Bronchial epithelial cell (primary cell): ENCODE measurements around the gene GYPA. TPM values are rescaled to one million over a fixed set of nuclear protein-coding genes. Genes with fewer than 3 reads are reported as not detected.
A peak's percentile ranks its signal among the peaks of the same experiment; 100 is the strongest.

Source experiments
- DNase-seq: peaks from one replicate; pipeline ENCODE4 v3.0.0-alpha.2; 2010; ENCODE audit warnings: low read depth
- FAIRE-seq: peaks from 2 replicates; lab custom pipeline; 2011; peaks lifted over from hg19 to GRCh38; lab: Jason Lieb, UNC
- H3K27me3 ChIP-seq: 2 replicates; pipeline ENCODE4 v1.5.1; 2011; ENCODE audit warnings: low read length; ENCODE audit not compliant: control insufficient read depth, insufficient read depth
- H3K36me3 ChIP-seq: 2 replicates; pipeline ENCODE4 v1.5.1; 2011; ENCODE audit warnings: low read length; ENCODE audit not compliant: control insufficient read depth, insufficient read depth
- H3K4me3 ChIP-seq: 2 replicates; pipeline ENCODE4 v1.5.1; 2011; ENCODE audit warnings: mild to moderate bottlenecking, low read depth, low read length, control low read depth
- total RNA-seq: library from RNA; depleted of rRNA; stranded (reverse); fragments of >200 nt; gene quantifications from 2 replicates; pipeline ENCODE4 v1.2.1, GENCODE V29; 2014
- TF ChIP-seq, protein P1 (sequence below): IDR thresholded peaks from 2 replicates; pipeline ENCODE4 v1.5.1; 2011; ENCODE audit warnings: mild to moderate bottlenecking, moderate library complexity, low read length, control low read depth, inconsistent platforms; ENCODE audit not compliant: insufficient read depth, severe bottlenecking

GYPA gene
- total RNA-seq, 1 donor from 2014 or later, result not detected

DNA sequence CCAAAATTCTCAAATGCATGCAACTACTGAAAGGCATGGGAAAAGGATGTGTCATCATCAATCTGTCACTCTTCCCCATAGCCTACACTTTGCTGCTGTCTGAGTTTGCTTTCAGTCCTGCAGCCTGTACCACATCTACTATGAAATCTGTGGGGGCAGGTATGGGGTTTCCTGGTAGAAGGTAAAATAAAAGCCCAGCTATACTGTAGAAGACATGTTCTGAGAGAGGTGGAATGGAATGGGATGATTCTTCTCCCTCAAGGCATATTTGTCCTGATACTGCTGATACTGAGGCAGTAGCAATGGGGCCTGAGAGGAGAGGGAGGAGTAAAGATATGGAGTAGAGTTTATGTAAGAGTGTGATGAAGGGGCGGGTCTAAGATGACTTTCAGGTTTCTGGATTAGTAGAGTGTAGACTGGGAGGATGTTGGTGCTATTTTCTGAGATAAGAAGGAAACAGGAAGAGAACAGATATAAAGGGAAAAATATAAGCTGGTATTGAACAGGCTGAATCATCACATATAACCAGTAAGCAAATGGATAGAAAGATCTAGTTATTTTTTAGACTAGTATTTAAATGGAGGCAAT, 38.7 kb upstream of the GYPA start:
- no peaks in the 10 kb centered on the region for H3K27me3 ChIP-seq
- H3K36me3 ChIP-seq, result no peaks in the 10 kb centered on the region
- DNase-seq, result peak; percentile 72
- no peak for FAIRE-seq
- TF ChIP-seq, protein P1, sequence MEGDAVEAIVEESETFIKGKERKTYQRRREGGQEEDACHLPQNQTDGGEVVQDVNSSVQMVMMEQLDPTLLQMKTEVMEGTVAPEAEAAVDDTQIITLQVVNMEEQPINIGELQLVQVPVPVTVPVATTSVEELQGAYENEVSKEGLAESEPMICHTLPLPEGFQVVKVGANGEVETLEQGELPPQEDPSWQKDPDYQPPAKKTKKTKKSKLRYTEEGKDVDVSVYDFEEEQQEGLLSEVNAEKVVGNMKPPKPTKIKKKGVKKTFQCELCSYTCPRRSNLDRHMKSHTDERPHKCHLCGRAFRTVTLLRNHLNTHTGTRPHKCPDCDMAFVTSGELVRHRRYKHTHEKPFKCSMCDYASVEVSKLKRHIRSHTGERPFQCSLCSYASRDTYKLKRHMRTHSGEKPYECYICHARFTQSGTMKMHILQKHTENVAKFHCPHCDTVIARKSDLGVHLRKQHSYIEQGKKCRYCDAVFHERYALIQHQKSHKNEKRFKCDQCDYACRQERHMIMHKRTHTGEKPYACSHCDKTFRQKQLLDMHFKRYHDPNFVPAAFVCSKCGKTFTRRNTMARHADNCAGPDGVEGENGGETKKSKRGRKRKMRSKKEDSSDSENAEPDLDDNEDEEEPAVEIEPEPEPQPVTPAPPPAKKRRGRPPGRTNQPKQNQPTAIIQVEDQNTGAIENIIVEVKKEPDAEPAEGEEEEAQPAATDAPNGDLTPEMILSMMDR, result no peak
- no peak overlapping the region for H3K4me3 ChIP-seq

DNA sequence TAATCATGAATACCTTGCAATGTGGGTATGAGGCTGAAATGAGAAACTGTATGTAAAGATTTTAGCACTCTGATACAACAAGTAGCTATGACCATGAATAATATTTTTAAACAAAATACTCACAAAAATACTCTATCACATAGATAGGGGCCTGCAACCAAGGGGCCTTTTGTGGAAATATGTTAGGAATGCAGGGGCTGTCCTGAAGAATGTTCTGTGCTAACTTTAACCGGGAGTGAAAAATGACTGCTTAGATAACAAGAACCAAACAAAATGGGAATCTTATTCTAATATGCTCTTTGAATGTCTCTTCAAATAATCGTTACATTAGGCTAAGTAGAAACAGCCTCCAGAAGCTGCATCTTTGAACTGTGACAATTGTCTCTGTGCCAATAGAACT, 37.9 kb upstream of the GYPA start:
- no peak overlapping the region for H3K4me3 ChIP-seq
- H3K27me3 ChIP-seq, result no peaks in the 10 kb centered on the region
- FAIRE-seq, result no peak
- no peaks in the 10 kb centered on the region for H3K36me3 ChIP-seq
- TF ChIP-seq, protein P1, result no peak
- DNase-seq, result no peak

DNA sequence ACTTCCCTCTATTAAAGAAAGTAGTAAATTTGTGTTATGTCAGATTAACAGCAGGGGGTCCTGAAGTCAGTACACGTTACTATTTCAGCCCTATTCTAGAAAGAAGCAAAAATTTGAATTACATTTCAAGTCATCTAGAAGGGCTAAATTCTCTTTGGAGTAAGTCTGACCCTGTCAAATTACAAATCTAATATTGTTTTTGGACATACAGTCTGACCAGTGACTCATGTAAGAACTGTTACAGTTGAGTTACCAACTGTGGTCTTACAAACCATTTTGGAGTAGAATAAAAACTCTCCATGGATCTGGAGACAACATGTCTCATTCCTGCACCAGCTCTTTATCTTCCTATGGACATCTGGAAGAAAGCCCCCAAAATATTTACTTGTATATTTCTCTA, 36.0 kb upstream of the GYPA start:
- Histone ChIP-seq H3K36me3 (no peaks in the 10 kb centered on the region), H3K27me3 (peaks cover 2% of the 10 kb centered on the region), H3K4me3 (no peak overlapping the region)
- no peak for DNase-seq
- TF ChIP-seq, protein P1, result no peak
- FAIRE-seq, result no peak

DNA sequence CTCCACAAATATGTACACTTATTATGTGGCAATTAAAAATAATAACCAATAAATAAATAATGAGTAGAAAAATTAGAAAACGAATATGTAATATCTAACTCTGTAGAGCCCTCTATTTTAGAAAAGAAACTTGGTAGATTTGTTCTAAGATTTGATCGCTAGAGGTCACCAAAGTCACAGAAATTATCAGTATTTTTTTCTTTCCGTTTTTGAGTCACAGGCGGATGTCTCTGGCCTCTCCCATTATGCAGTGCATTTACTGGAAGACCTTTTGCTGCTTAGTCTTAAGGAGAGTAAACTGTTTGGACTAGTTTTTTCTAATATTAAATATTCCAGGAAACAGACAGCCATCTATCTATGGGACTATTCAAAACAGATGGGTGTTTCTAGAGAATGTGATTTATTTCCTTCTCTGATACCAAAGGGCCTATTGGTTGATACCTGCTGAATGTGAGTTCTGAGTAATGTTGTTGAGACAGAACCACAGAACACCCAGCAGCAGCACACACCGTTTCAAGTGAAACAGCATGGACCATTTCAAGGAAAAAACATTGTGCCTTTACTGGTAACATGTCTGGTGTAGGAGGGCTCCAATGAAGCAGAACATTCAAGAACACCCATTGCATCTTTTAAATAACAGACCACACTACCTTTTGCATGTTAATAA, 34.0 kb upstream of the GYPA start:
- H3K4me3 ChIP-seq, result no peak overlapping the region
- DNase-seq (peak; percentile 66), FAIRE-seq (no peak)
- TF ChIP-seq, protein P1, result peak; percentile 14
- H3K36me3 ChIP-seq, result no peaks in the 10 kb centered on the region
- H3K27me3 ChIP-seq, result peaks cover 2% of the 10 kb centered on the region

DNA sequence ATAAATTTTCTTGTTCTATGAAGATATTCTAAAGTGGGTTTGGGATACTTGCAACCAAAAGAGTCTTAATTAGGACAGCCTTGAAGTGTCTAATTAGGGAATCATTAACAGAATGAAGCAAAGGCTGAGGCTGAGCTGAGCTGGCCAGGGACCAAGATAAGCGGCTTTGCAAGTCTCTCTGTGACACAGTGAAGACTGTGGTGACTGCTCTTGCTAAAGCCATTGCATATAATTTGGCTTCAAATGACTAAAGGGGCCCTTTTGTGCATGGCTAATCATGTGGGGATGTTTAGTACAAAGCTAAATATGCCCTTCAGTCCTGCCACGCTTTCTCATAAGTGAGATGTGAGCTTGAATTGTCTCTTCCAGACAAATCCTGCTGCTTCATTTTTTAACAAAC, 31.2 kb upstream of the GYPA start:
- DNase-seq (no peak), FAIRE-seq (no peak)
- H3K36me3 ChIP-seq, result no peaks in the 10 kb centered on the region
- H3K27me3 ChIP-seq, result peaks cover 2% of the 10 kb centered on the region
- H3K4me3 ChIP-seq, result no peak overlapping the region
- TF ChIP-seq, protein P1, result no peak
